GM21381 (cell line): Measurements from ENCODE around the gene FEM1B.

Source experiments
- ATAC-seq: cut with Tn5 transposase; IDR thresholded peaks from one replicate; pipeline ENCODE4 v1.9.1; 2021; ENCODE audit warnings: mild to moderate bottlenecking, moderate library complexity; ENCODE audit not compliant: unreplicated experiment

Gene FEM1B

DNA sequence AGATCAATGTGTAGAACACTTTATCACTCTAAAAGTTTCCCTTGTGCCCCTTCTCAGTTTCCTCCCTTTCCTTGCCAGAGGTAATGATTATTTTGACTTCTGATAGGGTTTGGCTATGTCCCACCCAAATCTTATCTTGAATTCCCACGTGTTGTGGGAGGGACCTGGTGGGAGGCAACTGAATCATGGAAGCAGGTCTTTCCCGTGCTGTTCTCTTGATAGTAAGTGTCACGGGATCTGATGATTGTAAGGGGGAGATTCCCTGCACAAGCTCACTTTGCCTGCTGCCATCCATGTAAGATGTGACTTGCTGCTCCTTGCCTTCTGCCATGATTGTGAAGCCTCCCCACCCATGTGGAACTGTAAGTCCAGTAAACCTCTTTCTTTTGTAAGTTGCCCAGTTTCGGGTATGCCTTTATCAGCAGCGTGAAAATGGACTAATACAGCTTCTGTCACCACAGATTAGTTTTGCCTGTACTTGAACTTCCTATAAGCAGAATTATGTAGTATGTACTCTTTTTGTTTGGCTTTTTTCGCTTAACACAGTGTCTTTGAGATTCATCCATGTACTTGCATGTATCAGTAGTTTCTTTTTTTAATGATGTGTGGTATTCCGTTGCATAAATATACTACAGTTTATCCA lies 7.2 kb downstream of the FEM1B start:
- ATAC-seq, result no peak

DNA sequence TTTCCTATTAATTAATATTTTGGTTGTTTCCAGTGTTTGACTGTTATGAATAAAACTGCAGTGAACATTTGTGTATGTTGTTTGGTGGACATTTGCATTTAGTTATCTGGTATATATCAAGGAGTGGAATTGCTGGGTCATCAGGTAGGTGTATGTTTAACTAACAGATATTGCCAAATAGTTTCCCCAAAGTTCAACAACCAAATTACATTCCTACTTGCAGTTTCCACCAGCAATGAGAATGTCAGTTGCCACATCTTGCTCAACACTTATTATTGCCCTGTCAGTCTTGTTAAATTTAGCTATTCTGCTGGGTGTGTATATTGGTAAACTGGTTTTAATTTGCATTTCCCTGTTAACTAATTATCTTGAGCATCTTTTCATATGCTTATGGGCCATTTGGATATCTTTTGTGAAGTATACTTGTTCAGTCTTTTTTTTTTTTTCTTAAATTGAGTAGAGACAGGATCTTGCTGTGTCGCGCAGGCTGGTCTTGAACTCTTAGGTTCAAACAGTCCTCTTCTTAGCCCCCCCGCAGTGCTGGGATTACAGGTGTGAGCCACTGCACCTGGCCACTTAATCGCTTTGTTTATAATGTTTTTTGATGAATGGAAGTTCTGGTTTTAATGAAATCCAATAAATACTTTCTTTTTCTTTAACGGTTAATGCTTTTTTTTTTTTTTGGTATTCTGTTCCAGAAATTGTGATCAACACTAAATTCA lies 7.9 kb downstream of the FEM1B start:
- ATAC-seq, result no peak

DNA sequence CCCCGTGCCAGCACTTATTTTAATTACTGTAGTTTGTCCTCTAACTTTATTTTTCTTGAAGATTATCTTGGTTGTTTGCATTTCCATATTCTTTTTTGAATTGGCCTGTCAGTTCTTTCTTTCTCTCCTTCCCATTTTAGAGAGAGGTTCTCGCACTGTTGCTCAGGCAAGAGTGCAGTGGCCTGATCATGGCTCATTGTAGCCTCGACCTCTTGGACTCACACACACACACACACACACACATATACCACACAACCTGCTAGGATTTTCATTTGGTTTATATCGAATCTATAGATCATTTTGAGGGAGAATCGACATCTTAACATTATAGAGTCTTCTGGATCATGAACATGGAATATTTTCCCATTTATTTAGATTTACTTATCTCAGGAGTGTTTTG lies 8.7 kb downstream of the FEM1B start:
- no peak for ATAC-seq

DNA sequence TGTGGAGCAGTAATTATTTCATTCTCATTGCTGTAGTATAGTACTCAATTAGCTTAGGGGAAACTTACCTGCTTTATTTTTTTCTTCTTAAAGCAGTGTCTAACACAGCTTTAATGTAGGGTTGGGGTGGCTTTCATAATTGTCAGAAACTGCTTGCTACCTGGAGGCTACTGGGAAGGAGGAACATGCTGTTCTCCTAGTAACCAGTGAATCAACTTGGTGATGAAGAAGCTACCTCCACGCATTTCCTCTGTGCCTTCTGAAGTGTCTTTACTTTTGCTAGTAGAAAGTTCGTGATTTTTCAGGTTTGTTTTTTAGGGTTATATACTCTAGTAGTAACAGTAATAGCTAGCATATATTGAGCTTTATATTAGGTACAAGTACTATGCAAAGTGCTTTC lies 11.5 kb downstream of the FEM1B start:
- ATAC-seq, result no peak

DNA sequence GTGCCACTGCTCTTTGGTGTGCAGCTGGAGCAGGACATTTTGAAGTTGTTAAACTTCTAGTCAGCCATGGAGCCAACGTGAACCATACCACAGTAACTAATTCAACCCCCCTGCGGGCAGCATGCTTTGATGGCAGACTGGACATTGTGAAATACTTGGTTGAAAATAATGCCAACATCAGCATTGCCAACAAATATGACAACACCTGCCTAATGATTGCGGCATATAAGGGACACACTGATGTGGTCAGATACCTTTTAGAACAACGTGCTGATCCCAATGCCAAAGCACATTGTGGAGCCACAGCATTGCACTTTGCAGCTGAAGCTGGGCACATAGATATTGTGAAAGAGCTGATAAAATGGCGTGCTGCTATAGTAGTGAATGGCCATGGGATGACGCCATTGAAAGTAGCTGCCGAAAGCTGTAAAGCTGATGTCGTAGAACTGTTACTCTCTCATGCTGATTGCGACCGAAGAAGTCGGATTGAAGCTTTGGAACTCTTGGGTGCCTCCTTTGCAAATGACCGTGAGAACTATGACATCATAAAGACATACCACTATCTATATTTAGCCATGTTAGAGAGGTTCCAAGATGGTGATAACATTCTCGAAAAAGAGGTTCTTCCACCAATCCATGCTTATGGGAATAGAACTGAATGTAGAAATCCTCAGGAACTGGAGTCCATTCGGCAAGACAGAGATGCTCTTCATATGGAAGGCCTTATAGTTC lies 12.2 kb downstream of the FEM1B start:
- no peak for ATAC-seq

DNA sequence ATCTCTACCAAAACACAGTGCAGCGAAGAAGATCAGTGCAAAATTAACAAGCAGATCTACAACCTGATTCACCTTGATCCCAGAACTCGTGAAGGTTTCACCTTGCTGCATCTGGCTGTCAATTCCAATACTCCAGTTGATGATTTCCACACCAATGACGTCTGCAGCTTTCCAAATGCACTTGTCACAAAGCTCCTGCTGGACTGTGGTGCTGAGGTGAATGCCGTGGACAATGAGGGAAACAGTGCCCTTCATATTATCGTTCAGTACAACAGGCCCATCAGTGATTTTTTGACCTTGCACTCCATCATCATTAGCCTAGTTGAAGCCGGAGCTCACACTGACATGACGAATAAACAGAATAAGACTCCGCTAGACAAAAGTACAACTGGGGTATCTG lies 13.2 kb downstream of the FEM1B start:
- ATAC-seq, result no peak

DNA sequence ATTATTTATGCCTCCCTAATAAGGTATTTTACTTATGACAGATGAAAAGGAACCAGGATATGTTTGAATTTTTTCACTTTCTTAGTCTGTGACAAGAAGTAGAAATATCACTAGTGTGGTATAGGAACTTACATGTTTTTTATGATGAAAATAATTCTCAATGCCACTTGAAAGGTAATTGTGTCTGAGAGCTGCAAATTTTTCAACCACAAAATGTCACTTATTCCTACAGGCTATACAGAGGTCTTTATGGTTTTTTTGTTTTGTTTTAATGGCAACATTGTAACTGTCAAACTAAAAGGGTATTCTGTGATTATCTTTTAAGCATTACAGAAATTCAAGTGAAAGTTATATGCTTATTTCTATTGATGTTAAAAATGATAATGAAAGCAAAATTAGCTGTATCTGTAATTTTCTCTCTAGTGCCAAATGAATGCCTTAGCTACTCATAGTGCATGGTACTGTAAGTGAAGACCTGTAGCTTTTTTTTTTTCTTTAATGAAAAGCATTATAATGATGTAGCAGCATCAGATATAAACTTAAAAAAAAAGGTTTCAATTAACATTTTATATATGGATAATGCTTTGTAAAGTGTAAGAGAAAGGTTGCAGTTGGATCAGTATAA lies 14.7 kb downstream of the FEM1B start:
- no peak for ATAC-seq

DNA sequence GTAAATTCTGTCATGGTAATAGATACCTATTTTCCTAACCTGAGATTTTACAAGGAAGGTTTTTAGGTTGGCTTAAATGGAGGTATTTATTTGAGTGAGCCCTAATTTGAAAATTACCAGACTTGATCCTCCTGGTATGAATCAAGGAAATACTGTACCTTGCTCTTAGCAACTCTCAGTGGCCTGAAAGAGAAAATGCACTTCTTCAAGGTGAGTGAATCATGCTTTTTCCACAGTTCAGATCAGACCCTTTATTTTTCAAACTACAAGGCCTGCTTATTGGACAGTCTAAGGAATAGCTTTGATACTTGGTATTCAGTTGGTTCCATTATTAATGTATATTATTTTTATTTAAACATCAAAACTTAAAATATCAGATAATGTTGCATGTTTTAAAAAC lies 15.4 kb downstream of the FEM1B start:
- no peak for ATAC-seq

DNA sequence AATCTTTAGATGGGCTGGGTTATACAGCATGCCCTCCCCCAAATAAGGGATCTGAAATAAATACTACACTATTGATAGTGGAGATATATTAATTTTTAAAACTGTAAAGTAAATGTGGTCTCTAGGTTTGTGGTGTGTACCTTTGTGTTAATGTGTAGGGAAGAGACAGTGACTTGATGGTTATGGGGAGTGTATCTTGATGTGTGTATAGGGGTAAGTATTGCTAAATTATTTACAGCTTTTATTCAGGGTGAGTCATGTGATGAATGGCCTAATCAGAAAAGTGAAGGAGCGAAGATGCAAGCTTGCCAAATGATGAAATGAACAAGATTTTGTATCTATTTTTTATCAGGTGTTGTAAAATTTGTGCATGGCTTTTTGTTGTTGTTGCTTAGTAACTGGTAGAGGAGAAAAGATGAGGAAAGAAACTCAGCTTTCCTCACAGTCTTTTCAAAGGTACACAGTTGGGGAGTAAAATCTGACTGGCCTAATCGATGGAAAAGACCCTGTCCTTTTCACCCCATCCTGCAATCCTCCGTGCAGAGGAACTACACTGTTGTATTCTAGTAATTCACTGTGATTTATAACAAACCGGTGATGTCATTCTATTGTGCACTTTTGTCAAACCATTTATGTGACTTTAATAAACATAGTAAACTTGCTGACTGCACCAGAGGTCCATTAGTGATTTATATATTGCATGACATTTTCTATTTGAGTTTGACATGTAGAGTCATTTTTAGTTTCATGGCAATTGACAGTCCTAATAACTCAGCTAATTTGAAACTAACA lies 17.7 kb downstream of the FEM1B start:
- ATAC-seq, result no peak

DNA sequence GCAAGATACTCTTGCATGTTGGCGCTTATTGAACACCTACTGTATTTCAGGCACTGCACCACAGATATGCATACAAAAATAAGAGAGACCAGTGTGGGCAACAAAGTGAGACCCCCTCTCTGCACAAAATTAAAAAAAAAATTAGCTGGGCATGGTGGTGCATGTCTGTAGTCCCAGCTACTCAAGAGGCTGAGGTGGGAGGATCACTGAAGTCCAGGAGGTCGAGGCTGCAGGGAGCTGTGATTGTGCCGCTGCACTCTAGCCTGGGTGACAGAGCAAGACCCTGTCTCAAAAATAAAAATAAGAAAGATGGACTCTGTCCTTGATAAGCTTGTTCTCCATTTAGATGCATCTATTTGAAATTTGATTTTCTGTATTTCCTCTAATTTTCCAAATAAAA lies 20.8 kb downstream of the FEM1B start:
- no peak for ATAC-seq

DNA sequence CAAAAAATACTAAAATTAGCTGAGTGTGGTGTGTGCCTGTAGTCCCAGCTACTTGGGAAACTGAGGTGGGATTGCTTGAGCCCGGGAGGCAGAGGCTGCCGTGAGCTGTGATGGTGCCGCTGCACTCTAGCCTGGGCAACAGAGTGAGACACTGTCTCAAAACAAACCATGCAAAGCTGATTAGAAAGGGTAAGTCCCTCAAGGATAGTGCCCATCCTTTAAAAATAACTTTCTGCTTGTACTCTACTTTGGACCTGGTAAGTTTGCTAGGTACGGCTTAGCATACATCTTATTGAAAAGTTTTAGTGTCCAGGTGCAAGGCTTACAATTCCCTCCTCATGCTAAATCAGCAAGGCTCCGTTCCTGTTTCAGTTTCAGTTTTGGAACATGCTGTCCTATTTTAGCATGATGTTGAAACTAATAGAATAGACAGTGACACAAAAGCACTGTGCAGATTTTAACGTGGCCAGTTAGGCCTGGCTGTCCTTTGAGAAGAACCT lies 21.4 kb downstream of the FEM1B start:
- ATAC-seq, result peak; percentile 93

DNA sequence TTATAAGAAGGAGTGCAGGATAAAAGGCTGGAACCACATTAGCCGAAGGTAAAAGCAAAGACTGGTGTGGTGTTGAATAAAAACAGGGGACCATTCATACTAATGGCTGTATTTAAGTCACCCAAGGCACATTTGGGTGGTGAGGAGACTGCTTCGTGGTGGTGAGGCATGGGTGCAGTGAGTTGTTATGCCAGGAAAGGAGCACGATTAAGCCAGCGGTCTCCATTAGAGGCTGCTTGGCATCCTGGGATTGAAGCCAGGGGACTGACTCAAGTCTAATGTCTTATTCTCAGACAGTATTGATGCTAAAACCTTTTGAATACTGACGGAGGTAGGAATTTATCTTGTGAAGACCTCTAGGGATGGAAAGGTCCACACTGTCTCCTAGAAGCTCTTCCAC lies 21.9 kb downstream of the FEM1B start:
- ATAC-seq, result no peak

DNA sequence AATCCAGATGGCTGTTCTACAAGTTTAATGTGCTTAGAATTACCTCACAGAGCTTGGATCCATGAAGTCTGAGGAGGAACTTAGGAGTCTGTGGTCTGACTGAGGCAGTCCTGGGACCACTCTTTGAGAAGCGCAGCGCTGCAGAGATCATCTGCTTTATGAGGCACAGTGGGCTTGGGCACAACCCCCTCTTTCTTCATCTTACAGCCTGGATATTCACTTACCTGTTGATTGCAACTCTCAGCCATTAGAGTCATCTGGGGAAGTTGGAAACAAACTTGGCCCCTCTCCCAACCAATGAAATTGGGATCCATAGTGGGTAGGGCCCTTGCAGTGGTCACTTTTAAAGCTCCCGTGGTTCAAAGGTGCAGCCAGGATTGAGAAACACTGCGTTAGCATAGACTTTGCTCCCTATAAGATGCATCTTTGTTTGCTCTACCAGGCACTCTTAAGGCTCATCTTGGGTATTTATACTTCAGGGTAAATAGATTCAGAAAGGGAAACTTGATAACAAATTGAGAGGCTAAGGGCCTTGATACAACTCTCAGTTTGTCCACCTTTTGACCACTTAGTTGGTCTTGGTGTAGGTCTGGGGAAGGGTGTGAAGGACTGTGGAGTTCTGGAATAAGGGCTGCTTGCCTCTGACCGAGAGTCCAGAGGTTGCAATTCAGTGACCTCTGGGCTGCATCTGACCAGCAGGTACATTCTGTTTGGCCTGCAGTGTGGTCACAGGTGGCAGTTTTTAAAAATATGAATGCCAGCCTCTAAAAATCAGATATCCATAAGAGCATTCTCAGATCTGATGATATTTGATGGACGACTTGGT lies 22.8 kb downstream of the FEM1B start:
- ATAC-seq, result no peak

DNA sequence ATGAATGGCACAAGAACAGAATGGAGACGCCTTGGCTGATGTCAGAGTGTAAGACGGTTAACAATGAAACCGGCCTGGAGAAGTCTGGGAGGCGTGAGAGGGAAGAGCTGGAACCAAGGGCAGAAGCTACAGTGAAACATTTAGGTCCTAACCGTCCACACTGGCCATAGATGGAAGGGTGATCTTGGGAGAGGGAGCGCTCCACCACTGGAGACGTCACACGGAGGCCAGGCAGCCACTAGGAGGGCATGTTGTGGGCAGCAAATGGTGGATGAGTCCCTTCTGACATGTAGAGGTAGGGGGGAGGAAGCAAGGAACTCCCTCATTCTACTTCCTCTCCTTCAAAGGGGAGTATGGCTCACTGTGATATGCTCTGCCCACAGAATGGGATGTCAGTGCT lies 23.8 kb downstream of the FEM1B start:
- no peak for ATAC-seq

DNA sequence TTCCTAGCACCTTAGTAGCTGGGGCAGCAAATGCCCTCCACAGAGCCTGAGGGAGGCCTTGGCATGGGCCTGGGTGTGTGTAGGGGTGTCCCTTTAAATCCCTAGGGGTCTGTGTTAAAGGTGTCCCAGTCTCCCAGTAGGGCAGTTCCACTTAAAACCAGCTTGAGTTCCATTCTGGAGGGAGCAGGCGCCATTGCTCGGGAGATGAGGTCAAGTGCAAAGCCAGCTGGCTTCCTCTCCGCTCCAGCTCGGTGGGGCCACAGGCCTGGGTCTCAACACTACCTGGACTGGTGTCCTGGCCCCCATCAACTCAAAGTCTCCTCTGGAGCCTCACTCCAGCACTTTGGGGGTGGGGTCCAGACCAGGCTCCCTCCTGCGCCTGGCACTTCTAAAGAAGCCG lies 25.2 kb downstream of the FEM1B start:
- no peak for ATAC-seq

DNA sequence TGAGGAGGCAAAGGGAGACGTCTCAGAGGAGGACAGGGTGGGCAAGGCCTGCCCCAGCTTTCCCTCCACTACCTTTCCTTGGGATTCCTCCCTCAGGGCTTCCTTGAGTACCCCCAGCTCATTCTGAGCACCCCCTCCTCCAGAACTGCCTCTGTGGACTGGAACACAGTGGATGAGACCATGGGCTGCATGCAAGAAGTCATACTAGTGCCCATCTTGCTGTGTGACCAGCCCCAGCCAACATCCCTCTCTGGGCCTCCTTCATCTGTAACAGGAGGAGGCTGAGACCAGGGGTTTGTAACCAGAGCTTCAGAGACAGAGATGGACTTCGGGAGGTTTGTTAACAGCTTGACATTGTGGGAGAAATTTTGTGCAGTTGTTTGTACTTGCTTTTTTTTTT lies 25.6 kb downstream of the FEM1B start:
- no peak for ATAC-seq

DNA sequence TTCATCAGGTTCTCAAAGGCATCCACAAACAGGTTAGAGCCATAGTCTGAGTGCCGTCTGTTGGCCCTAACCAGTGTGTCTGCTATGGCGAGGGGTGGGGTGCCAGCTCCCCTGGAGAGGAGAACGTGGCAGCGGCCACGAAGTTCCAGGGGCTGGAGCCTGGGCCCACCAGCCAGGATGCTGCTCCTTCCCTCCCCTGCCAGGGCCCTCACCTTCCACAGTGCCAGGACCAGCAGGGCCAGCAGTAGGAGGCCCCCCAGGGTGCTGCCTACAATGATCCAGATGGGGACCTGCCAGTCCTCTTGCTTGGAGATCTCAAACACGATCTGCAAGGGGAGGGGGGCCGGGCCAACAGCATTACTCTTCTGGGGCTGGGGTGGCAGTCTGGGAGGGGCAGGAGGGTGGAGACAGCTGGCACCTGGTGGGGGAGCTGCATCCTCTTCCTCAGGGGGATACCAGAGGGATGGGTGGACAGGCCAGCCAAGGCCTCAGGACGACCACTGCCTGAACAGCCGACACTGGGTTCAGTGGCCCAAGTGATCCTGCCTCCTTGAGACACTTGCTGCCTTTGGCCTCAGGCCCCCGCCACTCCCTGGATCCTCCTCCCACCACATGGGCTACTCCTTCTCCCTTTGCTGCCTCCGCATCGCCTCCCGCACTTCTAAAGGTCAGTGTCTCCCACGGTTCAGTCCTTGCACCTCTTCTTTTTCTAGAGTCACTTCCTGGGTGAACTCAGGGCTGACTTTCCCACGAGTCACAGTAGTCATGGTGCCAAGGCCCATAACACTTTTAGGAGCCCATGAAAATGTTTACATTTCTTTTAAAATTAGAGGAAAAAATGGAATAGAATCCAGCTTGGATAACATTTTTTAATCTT lies 26.3 kb downstream of the FEM1B start:
- ATAC-seq, result no peak

DNA sequence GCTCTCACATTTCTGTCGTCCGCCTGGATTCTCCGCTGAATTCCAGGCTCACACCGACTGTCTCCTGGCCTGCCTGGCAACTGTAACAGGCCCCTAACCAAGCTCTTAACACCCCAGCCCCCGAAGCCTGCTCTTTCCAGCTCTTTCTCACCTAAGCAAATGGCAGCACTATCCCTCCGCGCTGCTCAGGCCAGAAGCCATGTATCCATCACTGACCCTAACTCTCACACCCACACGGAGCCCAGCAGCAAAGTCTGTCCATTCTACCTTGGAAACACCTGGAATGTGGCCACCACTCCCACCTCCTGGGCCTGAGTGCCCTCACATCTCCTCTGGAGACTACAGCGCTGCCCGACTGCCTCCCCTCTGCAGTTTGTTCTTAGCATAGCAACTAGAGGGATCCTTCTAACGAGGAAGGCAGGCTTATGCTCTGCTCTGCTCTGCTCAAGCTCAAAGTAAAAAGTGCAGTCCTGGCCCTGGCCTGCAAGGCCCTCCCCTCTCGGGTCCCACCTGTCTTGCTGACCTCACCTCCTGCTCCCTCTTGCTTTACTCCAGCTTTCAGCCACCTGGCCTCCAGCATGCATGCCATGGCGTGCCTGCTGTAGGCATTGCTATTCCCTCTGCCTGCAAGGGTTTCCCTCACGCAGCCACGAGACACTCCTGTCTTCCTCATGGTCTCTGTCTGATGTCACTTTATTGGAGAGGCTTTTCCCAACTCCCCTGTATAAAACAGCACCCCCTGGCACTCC lies 27.2 kb downstream of the FEM1B start:
- no peak for ATAC-seq
